ENCODE data around the gene HIGD2A.

HIGD2A gene

DNA sequence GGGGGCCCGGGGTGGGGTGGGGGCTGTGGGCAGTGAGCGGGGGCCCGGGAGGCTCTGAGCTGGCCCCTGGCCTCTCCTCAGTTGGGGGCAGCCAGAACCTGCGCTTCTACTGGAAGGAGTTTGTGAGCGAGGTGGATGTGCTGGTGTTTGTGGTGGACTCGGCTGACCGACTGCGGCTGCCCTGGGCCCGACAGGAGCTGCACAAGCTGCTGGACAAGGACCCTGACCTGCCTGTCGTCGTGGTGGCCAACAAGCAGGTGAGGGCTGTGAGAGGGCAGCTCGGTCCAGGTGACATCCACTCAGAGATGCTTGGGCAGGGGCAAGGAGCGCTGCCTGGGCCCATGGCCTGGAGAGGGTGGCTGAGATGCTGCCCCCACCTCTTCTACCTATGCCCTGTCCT lies 19.8 kb upstream of the HIGD2A start:
- DNase-seq (ENCODE audit: low read depth in 3 of 3, low spot score in 1 of 3), result no peak

DNA sequence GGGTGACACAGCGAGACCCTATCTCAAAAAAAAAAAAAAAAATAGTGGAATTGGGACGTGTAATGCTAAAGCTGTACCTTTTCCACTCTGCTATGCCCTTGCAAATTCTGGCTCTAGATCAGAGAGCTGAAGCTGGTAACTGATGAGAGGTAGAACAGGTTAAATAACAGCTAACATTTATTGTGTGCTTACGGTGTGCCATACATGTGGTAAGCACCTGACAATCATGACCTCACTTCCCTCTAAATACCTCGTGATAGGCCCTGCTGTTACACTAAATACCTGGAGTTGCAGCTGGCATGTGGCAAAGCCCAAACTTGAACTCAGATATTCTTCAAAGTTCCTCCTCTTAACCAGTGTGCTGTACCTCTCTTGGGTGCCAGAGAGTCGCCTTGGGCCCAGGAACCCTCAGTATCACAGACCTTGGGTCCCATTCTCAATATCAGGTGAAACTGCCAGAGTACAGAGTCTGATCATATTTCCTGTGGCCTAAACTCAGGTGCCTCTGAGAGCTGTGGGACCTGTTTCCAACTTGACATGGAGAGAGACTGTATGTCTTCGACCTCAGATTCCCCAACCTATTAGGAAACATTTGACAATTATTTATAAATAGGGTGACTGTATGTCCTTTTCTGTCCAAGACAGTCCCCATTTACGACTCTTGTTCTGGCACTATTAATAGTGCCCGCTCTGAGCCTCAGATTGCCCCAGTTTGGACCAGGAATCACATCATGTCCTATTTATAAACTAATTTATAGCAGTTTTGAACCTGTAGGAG lies 18.4 kb upstream of the HIGD2A start:
- DNase-seq (ENCODE audit: low read depth in 3 of 3, low spot score in 1 of 3), result no peak

DNA sequence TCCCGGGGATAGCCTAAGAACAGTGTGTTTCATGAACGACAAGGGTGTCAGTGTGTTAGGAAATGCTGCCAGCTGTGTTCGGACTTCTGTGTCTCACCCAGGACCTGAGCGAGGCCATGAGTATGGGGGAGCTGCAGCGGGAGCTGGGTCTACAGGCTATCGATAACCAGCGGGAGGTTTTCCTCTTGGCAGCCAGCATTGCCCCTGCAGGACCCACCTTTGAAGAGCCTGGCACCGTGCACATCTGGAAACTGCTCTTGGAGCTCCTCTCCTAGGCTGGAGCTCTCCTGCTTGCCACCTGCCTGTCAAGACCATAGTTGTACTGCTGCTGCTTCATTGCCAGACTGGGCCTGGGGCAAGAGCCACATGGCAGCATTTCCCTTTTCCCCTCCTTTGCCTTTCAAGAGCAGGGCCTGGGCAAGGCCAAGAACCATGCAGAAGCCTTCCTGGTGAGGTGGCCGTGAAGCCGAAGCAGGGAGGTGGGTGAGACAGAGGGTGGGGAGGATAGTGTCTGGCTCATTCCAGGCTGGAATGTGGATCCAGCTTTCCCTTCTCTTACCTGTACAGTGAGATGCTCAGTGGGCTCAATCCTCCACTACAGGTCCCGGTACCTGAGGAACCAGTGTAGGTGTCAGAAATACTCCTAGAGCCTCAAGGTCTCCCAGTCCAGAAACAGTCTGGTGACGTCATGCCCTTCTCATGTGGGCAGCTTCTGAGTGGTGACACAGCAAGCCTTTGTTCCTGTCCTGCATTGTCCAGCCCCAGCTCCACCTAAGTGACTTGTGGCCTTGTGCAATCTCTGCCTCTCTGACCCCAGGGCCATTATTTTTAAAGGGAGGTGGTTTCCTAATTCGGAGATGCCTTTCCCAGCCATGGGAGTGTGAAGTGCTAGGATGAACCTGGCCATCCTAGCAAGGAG lies 16.7 kb upstream of the HIGD2A start:
- DNase-seq (ENCODE audit: low read depth in 3 of 3, low spot score in 1 of 3), result no peak

DNA sequence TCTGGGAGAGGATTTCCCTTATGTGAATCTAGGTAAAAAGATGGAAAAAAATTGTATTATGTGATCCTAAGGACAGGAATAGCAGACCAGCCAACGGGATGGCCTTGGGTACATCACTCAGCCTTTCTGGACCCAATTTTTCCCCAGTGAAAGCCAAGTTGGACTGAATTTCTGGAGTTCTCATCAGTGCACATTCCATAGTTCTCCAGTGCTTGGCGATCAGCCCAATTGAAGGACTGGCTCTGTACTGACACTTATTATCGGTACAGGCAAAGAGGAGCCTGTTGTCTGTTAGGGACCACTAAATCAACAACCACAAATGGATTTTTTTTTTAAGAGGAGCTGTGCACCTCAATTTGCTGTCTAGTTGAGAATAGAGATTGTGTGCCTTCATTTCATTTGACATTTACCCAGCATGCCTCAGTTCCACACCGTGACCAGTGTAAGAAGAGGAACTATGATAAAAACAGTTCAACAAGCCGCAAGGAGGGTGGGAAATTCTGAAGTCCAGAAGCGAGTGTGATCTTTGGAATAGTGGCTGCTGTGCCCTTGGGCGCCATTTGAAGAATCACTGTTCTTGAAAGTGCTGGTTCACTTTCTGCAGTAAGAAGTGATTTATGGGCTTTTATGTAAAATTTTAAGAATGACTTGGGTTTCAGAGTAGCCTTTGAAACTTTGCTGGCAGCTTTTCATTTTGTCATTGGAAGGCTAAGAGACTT lies 15.3 kb upstream of the HIGD2A start:
- no peak for DNase-seq (ENCODE audit: low read depth in 3 of 3, low spot score in 1 of 3)

DNA sequence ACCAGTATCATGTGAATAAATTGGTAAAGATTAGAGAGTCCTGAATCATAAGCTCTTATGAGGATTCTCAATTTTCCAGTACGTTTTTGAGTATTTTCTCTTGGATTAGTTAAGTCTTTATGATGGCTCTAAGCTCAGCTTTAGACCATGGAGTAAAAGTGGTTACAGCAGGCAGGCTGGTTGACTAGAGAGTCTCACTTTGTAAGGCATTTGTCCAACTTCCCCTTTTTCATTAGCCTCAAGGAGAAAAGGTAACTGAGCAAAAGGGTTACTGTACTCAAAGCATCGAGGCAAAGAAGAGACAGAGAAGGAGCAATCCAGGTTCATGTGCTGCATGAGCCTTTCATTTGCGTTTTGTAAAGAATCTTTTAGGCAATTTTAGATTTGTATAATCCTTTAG lies 8.7 kb upstream of the HIGD2A start:
- DNase-seq (ENCODE audit: low read depth in 3 of 3, low spot score in 1 of 3), result no peak

DNA sequence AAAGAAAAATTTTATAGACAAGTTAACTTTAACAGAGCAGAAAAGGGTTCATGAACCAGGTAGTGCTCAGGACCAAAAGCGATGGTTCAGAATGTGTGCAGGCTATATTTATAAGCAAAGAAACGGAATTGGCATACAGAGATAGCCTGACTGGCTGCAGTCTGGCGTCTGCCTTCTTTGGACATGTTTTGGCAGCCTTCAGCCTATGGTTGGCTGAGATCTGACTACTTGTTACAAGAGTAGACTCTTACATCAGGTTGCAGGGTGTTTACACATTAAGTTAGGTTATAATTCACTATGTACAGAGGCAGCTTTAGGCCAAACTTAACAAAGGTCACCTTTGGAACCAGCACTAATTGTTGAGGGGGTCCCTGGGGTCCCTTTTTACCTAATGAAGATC lies 7.1 kb upstream of the HIGD2A start:
- no peak for DNase-seq (ENCODE audit: low read depth in 3 of 3, low spot score in 1 of 3)

DNA sequence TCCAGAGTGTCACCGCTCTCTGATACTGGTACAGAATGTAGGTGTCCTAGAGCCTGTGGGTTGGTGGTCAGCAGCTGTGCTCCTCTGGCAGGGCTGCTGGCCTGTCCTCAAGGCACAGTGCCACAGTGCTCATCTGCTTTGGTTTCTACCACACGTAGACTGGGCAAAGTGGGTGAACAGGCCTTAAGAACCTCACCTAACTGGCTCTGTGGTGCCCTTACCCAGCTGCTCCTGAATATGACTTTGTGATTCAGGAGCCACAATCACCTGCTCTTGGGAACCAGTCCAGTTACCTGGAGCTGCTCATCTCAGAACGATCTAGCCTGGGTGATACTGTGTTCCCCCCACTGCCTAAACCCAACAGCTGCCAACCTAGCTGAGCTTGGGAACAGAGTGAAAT lies 6.6 kb upstream of the HIGD2A start:
- no peak for DNase-seq (ENCODE audit: low read depth in 3 of 3, low spot score in 1 of 3)

DNA sequence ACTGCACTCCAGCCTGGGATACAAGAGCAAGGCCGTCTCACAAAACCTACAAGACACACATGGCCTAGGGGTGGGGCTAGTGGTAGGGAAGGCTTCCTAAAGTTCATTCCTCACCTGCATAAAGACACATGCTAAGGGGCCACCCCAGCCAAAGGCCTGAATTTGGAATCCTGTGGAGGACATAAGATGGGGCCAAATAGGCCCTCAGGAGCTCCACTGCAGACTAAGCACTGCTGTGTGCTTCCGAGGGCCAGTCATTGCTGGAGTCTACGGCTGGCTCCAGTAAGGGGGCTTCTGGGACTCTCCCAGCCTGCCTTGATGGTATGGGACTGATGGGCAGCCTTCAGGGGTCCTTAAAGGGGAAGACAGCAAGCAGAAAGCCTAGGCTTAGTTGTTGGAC lies 5.8 kb upstream of the HIGD2A start:
- no peak for DNase-seq (ENCODE audit: low read depth in 3 of 3, low spot score in 1 of 3)

DNA sequence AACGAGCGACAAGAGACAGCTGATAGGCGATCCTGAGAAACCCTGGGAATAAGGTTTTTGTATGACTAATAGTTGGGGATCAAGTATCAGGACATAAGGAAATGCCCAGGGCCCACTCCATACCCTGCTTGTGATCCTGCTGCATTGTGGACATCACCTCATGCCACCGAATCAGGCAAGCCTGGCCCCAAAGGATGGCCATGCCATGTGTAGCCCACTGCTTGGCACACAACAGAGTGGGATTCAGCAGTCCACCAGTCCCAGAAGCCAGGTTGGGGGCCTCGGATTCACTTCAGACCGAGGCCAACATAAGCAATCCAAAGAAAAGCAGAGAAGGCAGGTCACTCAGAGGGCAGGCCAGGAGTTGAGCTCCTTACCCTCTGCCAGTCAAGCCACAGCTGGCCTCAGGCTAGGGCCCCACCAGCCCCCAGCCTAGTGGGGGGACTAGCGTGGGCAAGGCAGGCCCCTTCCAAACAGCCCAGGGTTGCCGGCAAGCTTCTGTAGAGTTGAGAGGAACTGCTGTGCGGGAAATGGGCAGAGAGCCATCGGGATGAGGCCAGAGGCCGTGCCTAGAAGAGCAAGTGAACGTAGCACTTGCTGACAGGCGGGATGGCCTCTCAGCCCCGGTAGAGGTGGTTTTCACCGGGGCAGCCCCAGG lies 5.2 kb upstream of the HIGD2A start:
- no peak for DNase-seq (ENCODE audit: low read depth in 3 of 3, low spot score in 1 of 3)

DNA sequence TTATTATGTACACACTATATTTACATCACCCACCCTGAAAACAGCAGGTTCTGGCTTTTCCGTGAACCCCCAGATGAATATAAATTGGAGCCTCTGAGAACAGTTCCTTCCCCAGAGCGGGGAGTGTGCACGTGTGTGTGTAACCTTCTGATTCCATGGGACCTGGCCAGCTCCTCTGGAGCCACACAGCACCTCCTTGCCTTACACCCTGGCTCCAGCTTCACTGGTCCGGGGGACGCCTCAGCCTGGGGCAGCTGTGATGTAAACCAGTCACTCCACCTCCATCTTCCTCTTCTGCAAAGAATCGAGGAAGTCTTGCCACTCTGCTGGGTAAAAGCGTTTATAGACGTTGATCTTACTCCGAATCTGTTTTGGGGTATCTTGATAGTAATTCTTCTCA lies 4.6 kb upstream of the HIGD2A start:
- no peak for DNase-seq (ENCODE audit: low read depth in 3 of 3, low spot score in 1 of 3)

DNA sequence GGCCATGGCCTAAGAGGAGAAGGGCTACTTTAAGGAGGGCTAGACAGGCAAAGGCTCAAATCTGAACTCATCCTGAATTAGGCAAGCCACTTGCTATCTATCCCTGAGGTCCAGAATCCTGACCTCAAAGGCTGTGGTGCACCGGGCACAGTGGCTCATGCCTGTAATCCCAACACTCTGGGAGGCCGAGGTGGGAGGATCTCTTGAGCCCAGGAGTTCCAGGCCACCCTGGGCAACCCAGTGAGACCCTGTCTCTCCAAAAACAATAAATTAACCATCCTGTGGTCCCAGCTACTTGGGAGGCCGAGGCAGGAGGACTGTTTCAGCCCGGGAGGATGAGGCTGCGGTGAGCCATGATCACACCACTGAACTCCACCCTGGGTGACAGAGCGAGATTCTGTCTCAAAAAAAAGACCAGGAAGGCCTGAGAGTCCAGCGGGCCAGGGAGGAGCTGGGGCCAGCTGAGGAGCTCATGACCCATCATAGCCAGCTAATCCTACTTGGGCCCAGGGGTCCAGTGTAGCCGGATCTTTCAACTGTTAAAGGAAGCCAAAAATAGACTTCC lies 4.1 kb upstream of the HIGD2A start:
- no peak for DNase-seq (ENCODE audit: low read depth in 3 of 3, low spot score in 1 of 3)

DNA sequence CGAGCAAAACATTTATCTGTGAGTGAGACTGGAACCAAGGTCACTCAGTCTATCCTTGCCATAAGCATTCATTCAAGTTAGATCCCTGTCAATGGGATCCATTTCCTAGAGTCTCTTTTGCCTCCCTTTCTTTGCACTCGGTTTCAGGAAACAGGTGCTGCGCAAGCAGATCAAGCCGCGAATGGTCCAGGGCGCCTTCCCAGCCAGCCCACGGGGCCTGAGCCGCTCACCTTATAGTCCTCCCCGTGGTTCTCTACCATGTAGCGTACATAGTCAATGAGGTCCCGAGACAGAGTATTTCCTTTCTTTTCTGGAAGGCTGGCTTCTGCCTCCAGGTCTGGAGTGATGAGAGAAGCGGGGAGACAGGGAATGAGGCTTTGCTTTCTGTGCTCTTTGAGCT lies 3.6 kb upstream of the HIGD2A start:
- no peak for DNase-seq (ENCODE audit: low read depth in 3 of 3, low spot score in 1 of 3)

DNA sequence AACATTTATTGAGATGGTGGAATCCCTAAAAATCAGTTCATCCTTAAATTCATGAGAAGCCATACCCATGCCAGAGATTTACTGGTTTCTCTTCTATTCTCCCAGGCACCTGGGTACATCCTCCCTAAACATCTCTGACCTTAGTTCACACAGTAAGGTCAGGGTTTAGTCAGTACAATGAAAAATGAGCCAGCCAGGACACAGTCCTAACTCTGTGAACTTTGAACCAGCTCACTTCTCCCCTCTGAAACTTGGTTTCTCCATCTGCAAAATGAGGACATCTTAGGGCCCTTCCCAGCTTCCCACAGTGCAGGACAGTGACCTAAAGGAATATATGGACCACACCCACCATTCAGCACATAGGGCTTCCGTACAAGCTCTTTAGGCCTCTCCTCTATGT lies 2.1 kb upstream of the HIGD2A start:
- no peak for DNase-seq (ENCODE audit: low read depth in 3 of 3, low spot score in 1 of 3)

DNA sequence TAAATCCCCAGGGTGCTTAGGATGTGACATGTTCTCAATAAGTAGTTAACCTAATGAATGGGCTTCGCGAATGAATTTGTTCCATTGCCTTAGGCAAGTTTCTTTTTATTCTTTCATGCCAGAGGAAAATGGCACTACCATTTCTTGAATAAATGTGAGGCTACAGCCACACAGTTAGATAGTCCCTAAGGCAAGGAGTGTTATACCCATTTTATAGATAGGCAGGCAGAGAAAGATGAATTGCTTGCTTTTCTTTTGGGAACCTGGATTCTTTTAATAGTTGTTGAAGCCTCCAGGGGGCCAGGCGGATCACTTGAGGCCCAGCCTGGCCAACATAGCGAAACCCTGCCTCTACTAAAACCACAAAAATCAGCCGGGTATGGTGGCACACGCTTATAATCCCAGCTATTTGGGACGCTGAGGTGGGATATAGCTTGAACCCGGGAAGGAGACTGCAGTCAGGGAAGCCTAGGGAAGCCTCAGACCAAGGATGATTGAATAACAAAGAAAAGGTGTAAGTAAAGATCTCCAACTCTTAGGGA lies 1.1 kb upstream of the HIGD2A start:
- no peak for DNase-seq (ENCODE audit: low read depth in 3 of 3, low spot score in 1 of 3)

DNA sequence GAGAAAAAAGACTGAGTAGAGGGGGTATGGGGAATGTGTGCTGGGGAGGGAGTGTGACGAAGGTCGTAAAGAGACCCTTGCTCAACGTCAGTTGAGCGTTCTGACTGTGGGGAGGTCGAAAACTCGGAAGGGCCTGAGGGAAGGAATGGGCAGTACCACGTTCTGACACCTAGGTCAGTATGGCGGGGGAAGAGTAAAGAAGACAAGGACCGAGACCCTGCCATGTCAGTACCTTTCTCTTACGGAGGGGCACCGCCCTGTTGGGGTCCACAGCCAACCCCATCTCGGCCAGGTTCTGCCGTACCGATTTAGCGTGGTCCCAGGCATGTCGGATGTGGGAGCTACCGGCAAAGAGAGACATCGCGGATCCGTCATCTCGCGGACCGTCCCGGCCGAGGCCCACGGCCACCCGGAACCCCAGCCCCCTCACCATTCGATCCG lies 528 bp upstream of the HIGD2A start:
- DNase-seq (ENCODE audit: low read depth in 3 of 3, low spot score in 1 of 3), result no peak

DNA sequence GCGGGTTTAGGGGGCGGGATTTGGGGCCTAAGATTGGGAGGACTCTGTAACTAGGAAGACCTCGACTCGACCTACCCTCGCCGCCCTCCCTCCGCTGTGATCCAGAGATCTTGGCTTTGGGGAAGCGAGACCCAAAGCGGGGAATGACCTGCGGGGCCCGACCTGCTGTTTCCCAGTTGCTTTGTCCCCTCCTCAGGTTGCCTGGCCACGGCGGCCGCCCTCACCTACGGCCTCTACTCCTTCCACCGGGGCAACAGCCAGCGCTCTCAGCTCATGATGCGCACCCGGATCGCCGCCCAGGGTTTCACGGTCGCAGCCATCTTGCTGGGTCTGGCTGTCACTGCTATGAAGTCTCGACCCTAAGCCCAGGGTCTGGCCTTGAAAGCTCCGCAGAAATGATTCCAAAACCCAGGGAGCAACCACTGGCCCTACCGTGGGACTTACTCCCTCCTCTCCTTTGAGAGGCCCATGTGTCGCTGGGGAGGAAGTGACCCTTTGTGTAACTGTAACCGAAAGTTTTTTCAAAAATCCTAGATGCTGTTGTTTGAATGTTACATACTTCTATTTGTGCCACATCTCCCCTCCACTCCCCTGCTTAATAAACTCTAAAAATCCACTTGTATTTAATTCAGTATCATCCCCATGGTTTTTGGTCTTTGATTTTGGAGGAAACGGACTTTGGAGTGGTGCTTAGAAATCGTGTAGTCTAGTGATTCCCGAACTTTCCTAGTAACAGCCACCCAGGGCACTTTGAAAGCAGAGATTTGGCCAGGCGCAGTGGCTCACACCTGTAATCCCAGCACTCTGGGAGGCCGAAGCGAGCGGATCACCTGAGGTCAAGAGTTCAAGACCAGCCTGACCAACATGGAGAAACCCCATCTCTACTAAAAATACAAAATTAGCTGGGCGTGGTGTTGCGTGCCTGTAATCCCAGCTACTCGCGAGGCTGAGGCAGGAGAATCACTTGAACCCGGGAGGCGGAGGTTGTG lies 878 bp downstream of the HIGD2A start:
- no peak for DNase-seq (ENCODE audit: low read depth in 3 of 3, low spot score in 1 of 3)

DNA sequence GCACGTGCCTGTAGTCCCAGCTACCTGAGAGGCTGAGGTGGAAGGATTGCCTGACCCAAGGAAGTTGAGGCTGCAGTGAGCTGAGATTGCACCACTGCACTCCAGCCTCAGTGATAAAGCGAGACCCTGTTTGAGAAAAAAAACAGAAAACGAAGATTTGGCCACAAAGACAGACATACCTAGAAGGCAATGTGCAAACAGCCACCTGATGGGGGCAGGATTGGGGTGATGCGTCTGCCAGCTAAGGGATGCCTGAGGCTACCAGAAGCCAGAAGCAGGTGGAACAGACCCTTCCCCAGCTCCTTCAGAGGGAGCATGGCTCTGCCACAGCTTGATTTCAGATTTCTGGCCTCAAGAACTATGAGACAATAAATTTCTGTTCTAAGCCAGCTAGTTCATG lies 2.9 kb downstream of the HIGD2A start:
- DNase-seq (ENCODE audit: low read depth in 3 of 3, low spot score in 1 of 3), result no peak

DNA sequence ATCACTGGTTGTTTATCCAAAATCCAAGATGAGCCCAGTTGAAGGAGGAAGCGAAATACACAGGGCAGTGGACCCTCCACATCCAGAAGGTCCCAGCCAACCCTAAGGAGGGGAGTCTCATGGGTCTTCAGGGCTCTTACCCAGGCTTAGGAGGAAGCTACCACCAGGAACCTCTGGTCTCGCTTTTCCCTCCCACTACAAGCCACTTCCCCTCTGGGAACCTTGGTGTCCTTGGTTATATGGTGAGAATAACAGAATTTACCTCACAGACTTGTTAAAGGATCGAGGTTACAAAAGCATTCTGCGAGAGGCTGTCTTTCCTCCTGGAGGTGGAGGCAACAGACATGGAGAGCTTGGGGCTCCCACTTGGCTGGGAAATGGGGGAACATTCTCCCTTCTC lies 3.4 kb downstream of the HIGD2A start:
- DNase-seq (ENCODE audit: low read depth in 3 of 3, low spot score in 1 of 3), result no peak

DNA sequence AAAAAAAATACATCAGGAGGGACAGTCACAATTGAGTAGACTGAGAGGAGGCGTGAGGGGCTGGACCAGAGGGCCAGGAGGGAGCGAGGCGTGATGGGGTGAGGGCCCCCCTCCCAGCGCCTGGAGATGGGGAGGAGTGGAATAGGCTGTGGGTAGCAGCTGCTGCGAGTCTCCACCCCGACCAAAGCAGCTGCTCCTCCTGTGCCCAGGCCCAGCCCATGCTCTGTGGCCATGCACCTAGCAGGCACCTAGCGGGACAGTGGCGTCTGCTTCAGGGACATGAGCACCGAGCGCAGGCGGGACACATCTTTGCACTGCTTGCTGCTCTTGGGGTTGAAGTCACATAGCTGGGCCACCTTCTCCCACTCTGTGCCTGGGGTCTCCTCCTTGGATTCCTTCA lies 4.0 kb downstream of the HIGD2A start:
- DNase-seq (ENCODE audit: low read depth in 3 of 3, low spot score in 1 of 3), result no peak
